Neural cell (in vitro differentiated cells): ENCODE measurements around the gene LTBP1.

ENCODE experiments used
- CTCF ChIP-seq: fragments of 450-650 bp; IDR thresholded peaks from 2 replicates; pipeline ENCODE4 v1.5.1; 2014; ENCODE audit warnings: antibody characterized with exemption, mild to moderate bottlenecking, moderate library complexity; ENCODE audit not compliant: poor library complexity, severe bottlenecking
- EZH2 ChIP-seq: fragments of 200-600, 300-800 bp; shearing (Covaris generic), sonication (generic); IDR thresholded peaks from 2 replicates; pipeline ENCODE4 v1.6.1; 2014; ENCODE audit warnings: antibody characterized with exemption, low read length, borderline replicate concordance, mild to moderate bottlenecking; ENCODE audit not compliant: insufficient read depth, poor library complexity, severe bottlenecking
- MXI1 ChIP-seq: fragments of 450-650 bp; conservative IDR thresholded peaks from 2 replicates; pipeline ENCODE4 v1.6.1; 2014; ENCODE audit warnings: antibody characterized with exemption, mild to moderate bottlenecking; ENCODE audit not compliant: poor library complexity, severe bottlenecking
- POLR2AphosphoS5 ChIP-seq: IDR thresholded peaks from 2 replicates; pipeline ENCODE4 v1.6.1; 2012
- RAD21 ChIP-seq: fragments of 450-650 bp; conservative IDR thresholded peaks from 2 replicates; pipeline ENCODE4 v1.6.1; 2014; ENCODE audit warnings: antibody characterized with exemption, mild to moderate bottlenecking, moderate library complexity
- REST ChIP-seq: IDR thresholded peaks from 2 replicates; pipeline ENCODE4 v1.6.1; 2012; ENCODE audit warnings: borderline replicate concordance

GRCh38 chr2:33343387-33343895 is 396.7 kb downstream of the LTBP1 start:
- TF ChIP-seq CTCF (no peak), MXI1 (no peak), POLR2AphosphoS5 (no peak), EZH2 (no peak), REST (no peak), RAD21 (no peak)
